ENCODE data around the gene NRDC. TPM values are rescaled to one million over a fixed set of nuclear protein-coding genes. Genes with fewer than 3 reads are reported as not detected.

The NRDC gene
- total RNA-seq, 1 donor from 2014 or later, result 122 TPM

- no peak overlapping the region for H3K4me3 Mint-ChIP-seq (ENCODE audit: unreplicated experiment)
- DNase-seq (ENCODE audit: low spot score), result no peak
- no peaks in the 10 kb centered on the region for H3K27me3 Mint-ChIP-seq (ENCODE audit: low read depth)
Measured at GRCh38 chr1:51750729-51751128, 127.8 kb downstream of the NRDC start.

GRCh38 chr1:51750218-51750617 lies 128.3 kb downstream of the NRDC start:
- no peaks in the 10 kb centered on the region for H3K27me3 Mint-ChIP-seq (ENCODE audit: low read depth)
- TF ChIP-seq, protein P1, sequence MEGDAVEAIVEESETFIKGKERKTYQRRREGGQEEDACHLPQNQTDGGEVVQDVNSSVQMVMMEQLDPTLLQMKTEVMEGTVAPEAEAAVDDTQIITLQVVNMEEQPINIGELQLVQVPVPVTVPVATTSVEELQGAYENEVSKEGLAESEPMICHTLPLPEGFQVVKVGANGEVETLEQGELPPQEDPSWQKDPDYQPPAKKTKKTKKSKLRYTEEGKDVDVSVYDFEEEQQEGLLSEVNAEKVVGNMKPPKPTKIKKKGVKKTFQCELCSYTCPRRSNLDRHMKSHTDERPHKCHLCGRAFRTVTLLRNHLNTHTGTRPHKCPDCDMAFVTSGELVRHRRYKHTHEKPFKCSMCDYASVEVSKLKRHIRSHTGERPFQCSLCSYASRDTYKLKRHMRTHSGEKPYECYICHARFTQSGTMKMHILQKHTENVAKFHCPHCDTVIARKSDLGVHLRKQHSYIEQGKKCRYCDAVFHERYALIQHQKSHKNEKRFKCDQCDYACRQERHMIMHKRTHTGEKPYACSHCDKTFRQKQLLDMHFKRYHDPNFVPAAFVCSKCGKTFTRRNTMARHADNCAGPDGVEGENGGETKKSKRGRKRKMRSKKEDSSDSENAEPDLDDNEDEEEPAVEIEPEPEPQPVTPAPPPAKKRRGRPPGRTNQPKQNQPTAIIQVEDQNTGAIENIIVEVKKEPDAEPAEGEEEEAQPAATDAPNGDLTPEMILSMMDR (IDR thresholded peaks at IDR 0.05), result no peak
- H3K9me3 Mint-ChIP-seq (ENCODE audit: low read depth), result peaks cover 5% of the 10 kb centered on the region
- no peak overlapping the region for H3K27ac Mint-ChIP-seq (ENCODE audit: unreplicated experiment)
- no peak overlapping the region for H3K4me3 Mint-ChIP-seq (ENCODE audit: unreplicated experiment)
- H3K36me3 Mint-ChIP-seq (ENCODE audit: low read depth), result peaks cover 23% of the 10 kb centered on the region
- peaks cover 24% of the 10 kb centered on the region for H3K4me1 Mint-ChIP-seq (ENCODE audit: low read depth)
- no peak for DNase-seq (ENCODE audit: low spot score)

More at GRCh38 chr1:51750729-51751128, 127.8 kb downstream of the NRDC start:
- TF ChIP-seq, protein P1 (IDR thresholded peaks at IDR 0.05), result no peak
- peaks cover 27% of the 10 kb centered on the region for H3K36me3 Mint-ChIP-seq (ENCODE audit: low read depth)
- H3K27ac Mint-ChIP-seq (ENCODE audit: unreplicated experiment), result no peak overlapping the region
- peaks cover 5% of the 10 kb centered on the region for H3K9me3 Mint-ChIP-seq (ENCODE audit: low read depth)
- peaks cover 27% of the 10 kb centered on the region for H3K4me1 Mint-ChIP-seq (ENCODE audit: low read depth)

GRCh38 chr1:51749151-51749550 lies 129.4 kb downstream of the NRDC start:
- H3K27me3 Mint-ChIP-seq (ENCODE audit: low read depth), result no peaks in the 10 kb centered on the region
- H3K4me1 Mint-ChIP-seq (ENCODE audit: low read depth), result peaks cover 33% of the 10 kb centered on the region
- DNase-seq (ENCODE audit: low spot score), result no peak
- H3K36me3 Mint-ChIP-seq (ENCODE audit: low read depth), result peaks cover 19% of the 10 kb centered on the region
- TF ChIP-seq, protein P1 (IDR thresholded peaks at IDR 0.05), result no peak
- no peak overlapping the region for H3K4me3 Mint-ChIP-seq (ENCODE audit: unreplicated experiment)
- no peak overlapping the region for H3K27ac Mint-ChIP-seq (ENCODE audit: unreplicated experiment)
- H3K9me3 Mint-ChIP-seq (ENCODE audit: low read depth), result peaks cover 5% of the 10 kb centered on the region

DNA sequence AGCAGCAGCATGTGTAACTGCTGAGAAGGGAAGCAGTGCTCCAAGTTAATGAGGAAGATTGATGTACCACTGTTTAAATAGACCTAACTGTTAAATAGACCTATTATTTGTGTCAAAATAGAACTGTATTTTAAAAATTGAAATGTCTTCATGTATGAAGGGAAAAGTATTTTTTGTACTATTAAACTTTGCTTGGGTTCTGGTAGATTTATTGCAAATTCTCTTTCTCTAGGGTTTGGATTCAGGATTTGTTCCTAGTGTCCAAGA lies 133.3 kb downstream of the NRDC start:
- H3K27me3 Mint-ChIP-seq (ENCODE audit: low read depth), result no peaks in the 10 kb centered on the region
- TF ChIP-seq, protein P1 (IDR thresholded peaks at IDR 0.05), result no peak

GRCh38 chr1:51744506-51745303 lies 133.8 kb downstream of the NRDC start:
- DNase-seq (ENCODE audit: low spot score), result no peak
- no peaks in the 10 kb centered on the region for H3K9me3 Mint-ChIP-seq (ENCODE audit: low read depth)
- H3K4me1 Mint-ChIP-seq (ENCODE audit: low read depth), result peaks cover 42% of the 10 kb centered on the region
- H3K4me3 Mint-ChIP-seq (ENCODE audit: unreplicated experiment), result no peak overlapping the region
- peak overlapping the region; percentile 10 for H3K27ac Mint-ChIP-seq (ENCODE audit: unreplicated experiment)
- H3K27me3 Mint-ChIP-seq (ENCODE audit: low read depth), result no peaks in the 10 kb centered on the region
- peaks cover 10% of the 10 kb centered on the region for H3K36me3 Mint-ChIP-seq (ENCODE audit: low read depth)
- TF ChIP-seq, protein P1 (IDR thresholded peaks at IDR 0.05), result no peak

More for the DNA sequence above, 133.3 kb downstream of the NRDC start:
- Mint-ChIP-seq H3K9me3 (ENCODE audit: low read depth) (no peaks in the 10 kb centered on the region), H3K36me3 (ENCODE audit: low read depth) (peaks cover 10% of the 10 kb centered on the region), H3K4me1 (ENCODE audit: low read depth) (peaks cover 41% of the 10 kb centered on the region), H3K4me3 (ENCODE audit: unreplicated experiment) (no peak overlapping the region), H3K27ac (ENCODE audit: unreplicated experiment) (peak overlapping the region; percentile 10)
- DNase-seq (ENCODE audit: low spot score), result no peak

Data from chondrocyte (in vitro differentiated cells).